Naive thymus-derived CD8-positive, alpha-beta T cell (primary cell): ENCODE data around the gene HNRNPLL. TPM values are rescaled to one million over a fixed set of nuclear protein-coding genes. Genes with fewer than 3 reads are reported as not detected.
A peak's percentile ranks its signal among the peaks of the same experiment; 100 is the strongest.

ENCODE experiments used
- ATAC-seq, 2 donors: fragments of 150-1000 bp; cut with Tn5 transposase in 1 of 2; sonication (Bioruptor Pico), chemical (Tn5 transposase) in 1 of 2; 1 replicate in 1 of 2; 2 replicates in 1 of 2; pipeline ENCODE4 v1.10.0; 2021; ENCODE audit warnings: mild to moderate bottlenecking in 2 of 2, moderate library complexity in 2 of 2
- POLR2A ChIA-PET: fragments of 350-600 bp; sonication (Branson Sonifier 250); formaldehyde crosslinking; loops from one replicate; lab custom pipeline; 2021; ENCODE audit warnings: antibody characterized with exemption; lab: Charles Lee
- DNase-seq, 10 donors: peaks; one replicate each; pipeline versions ENCODE4 v3.0.0 to v3.0.0-alpha.2; 2020 to 2022
- H3K27ac Mint-ChIP-seq, 10 donors: one replicate each; pipeline ENCODE4 v1.8.0; 2020 to 2022; ENCODE audit warnings: mild to moderate bottlenecking in 10 of 10, mixed read lengths in 10 of 10, moderate library complexity in 4 of 10, inconsistent platforms in 1 of 10
- H3K27me3 Mint-ChIP-seq, 5 donors: one replicate each; pipeline ENCODE4 v1.8.0; 2021 to 2022; ENCODE audit warnings: mixed read lengths in 5 of 5
- H3K36me3 Mint-ChIP-seq, 3 donors: one replicate each; pipeline ENCODE4 v1.8.0; 2020 to 2022; ENCODE audit warnings: mixed read lengths in 3 of 3, mild to moderate bottlenecking in 2 of 3, inconsistent platforms in 1 of 3
- H3K4me1 Mint-ChIP-seq, 4 donors: one replicate each; pipeline ENCODE4 v1.8.0; 2021 to 2022; ENCODE audit warnings: mixed read lengths in 4 of 4
- H3K4me3 Mint-ChIP-seq, 10 donors: one replicate each; pipeline ENCODE4 v1.8.0; 2020 to 2022; ENCODE audit warnings: mild to moderate bottlenecking in 10 of 10, mixed read lengths in 10 of 10, moderate library complexity in 6 of 10, inconsistent platforms in 1 of 10
- H3K9me3 Mint-ChIP-seq, 9 donors: one replicate each; pipeline ENCODE4 v1.8.0; 2020 to 2022; ENCODE audit warnings: mixed read lengths in 9 of 9, mild to moderate bottlenecking in 3 of 9, inconsistent platforms in 1 of 9, moderate library complexity in 1 of 9
- polyA plus RNA-seq, 3 donors: library from polyadenylated mRNA; unstranded; fragments of 300-500 nt; fragmentation: Illumina TruSeq; gene quantifications; one replicate each; pipeline ENCODE4 v1.2.3, GENCODE V29; 2021
- total RNA-seq, 8 experiments: library from RNA in 2 of 8; stranded (reverse) in 2 of 8; gene quantifications; one replicate each; pipeline ENCODE4 v1.2.3 and lab custom pipeline; 2021 to 2026

Gene HNRNPLL
- total and polyA plus RNA-seq, 5 experiments from 2014 or later = 8.0 to 20.2 (median 13.1) TPM

DNA sequence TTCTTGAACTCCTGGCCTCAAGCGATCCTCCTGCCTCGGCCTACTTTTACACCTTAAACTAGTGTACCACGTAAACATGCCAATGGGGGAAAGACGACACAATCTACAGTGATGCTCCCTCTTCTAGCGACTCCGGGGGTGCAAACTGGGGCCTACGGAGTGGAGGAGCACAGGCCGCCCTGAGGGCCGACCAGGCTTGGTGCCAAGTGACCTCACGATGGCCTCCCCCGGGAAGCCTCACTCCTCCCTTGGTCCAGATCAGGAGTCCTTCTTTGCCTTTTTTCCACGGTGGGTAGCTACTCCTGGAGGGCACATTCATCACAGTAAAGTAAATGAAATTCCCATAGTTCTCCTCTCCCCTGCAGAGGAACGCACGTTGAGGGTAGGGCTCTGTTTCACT lies 73.5 kb downstream of the HNRNPLL start:
- POLR2A ChIA-PET = no interaction called here
- DNase-seq (no peak), ATAC-seq (no peak)
- H3K4me1 Mint-ChIP-seq = peaks cover 0 to 11% (median 4%) of the 10 kb centered on the region in 4 donors
- no peak overlapping the region for H3K27ac Mint-ChIP-seq
- peaks cover 16 to 56% (median 25%) of the 10 kb centered on the region in 5 donors for H3K27me3 Mint-ChIP-seq
- no peaks in the 10 kb centered on the region for H3K36me3 Mint-ChIP-seq
- no peaks in the 10 kb centered on the region for H3K9me3 Mint-ChIP-seq
- H3K4me3 Mint-ChIP-seq = no peak overlapping the region

DNA sequence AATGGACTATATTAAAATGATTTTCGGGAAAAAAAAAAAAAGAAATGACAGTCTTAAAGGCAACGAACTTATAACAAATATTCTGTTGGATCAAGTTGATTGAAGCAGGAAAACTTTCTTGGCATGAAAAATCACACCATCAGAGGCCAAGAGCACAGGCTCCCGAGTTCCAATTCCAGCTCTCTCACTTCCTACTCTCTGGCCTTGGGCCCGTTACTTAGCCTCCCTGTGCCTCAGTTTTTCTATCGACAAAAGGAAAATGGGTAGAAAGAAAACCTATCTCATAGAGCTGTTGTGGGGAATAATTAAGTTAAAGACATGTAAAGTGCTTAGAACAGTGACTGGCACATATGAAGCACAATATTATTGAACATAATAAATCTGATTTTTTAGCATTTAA lies 74.2 kb downstream of the HNRNPLL start:
- peak overlapping the region in 8 of 10 donors; percentile 36 to 71 (median 57) for H3K4me3 Mint-ChIP-seq

DNA sequence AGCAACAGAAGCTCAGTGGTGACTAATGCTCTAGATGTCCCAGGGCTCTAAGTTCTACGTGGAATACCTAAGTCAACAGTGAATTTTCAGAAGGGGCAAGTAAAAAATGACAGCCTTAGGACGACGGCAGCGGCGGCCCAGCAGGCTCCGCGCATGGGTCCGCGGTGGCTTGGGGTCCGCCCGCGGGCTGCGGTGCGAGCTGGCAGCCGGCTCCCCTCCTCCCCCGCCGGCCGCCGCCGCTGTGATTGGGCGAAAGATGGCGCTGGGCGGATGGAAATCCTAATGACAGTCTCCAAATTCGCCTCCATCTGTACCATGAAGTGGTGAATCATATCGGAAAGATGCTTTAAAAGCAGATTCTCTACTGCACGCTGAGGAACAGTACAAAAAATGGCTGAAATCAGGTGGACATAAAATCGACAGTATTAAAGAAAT lies 74.7 kb downstream of the HNRNPLL start:
- H3K27me3 Mint-ChIP-seq = peaks cover 16 to 56% (median 25%) of the 10 kb centered on the region in 5 donors
- POLR2A ChIA-PET = no interaction called here
- H3K4me3 Mint-ChIP-seq = peak overlapping the region; percentile 15 to 70 (median 45)

More for the DNA sequence above, 74.2 kb downstream of the HNRNPLL start:
- ATAC-seq = no peak
- POLR2A ChIA-PET = no interaction called here
- no peak overlapping the region for H3K27ac Mint-ChIP-seq
- DNase-seq = no peak
- no peaks in the 10 kb centered on the region for H3K9me3 Mint-ChIP-seq
- peaks cover 0 to 9% (median 4%) of the 10 kb centered on the region in 4 donors for H3K4me1 Mint-ChIP-seq
- H3K36me3 Mint-ChIP-seq = no peaks in the 10 kb centered on the region
- H3K27me3 Mint-ChIP-seq = peaks cover 16 to 56% (median 25%) of the 10 kb centered on the region in 5 donors

GRCh38 chr2:38527338-38528007 lies 75.3 kb downstream of the HNRNPLL start:
- Mint-ChIP-seq H3K27ac (no peak overlapping the region), H3K36me3 (no peaks in the 10 kb centered on the region), H3K27me3 (peaks cover 16 to 56% (median 24%) of the 10 kb centered on the region in 5 donors), H3K9me3 (no peaks in the 10 kb centered on the region), H3K4me3 (peak overlapping the region in 5 of 10 donors; percentile 4 to 25 (median 16)), H3K4me1 (peaks cover 0 to 7% (median 3%) of the 10 kb centered on the region in 4 donors)
- POLR2A ChIA-PET = no interaction called here
- DNase-seq (no peak), ATAC-seq (no peak)

More for the DNA sequence above, 74.7 kb downstream of the HNRNPLL start:
- H3K27ac Mint-ChIP-seq = no peak overlapping the region
- DNase-seq (no peak), ATAC-seq (peak in 1 of 2 donors; percentile 41)
- no peaks in the 10 kb centered on the region for H3K36me3 Mint-ChIP-seq
- peaks cover 0 to 7% (median 3%) of the 10 kb centered on the region in 4 donors for H3K4me1 Mint-ChIP-seq
- H3K9me3 Mint-ChIP-seq = no peaks in the 10 kb centered on the region

DNA sequence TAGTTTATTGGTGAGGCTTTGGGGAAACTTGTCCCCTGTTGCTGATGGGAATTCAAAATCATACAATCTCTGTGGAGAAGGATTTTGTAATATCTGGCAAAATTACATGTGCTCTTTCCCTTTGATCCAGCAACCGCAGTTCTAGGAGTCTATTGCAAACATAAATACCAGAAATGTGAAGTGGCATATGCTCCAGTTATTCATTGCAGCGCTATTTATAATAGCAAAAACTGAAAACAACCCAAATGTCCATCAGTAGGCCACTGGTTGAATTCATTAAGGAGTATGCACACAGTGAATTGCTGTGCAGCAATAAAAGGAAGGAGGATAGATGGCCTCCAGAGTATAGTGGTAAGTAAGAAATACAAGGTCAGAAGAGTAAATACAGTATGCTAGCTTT lies 76.5 kb downstream of the HNRNPLL start:
- no peak overlapping the region for H3K27ac Mint-ChIP-seq
- H3K4me1 Mint-ChIP-seq = peaks cover 0 to 7% (median 3%) of the 10 kb centered on the region in 4 donors
- H3K27me3 Mint-ChIP-seq = peaks cover 16 to 56% (median 24%) of the 10 kb centered on the region in 5 donors
- POLR2A ChIA-PET = interaction anchor here (0.5 kb wide), 1 partner anchor 307 kb away, joined by 4 read pairs; no protein-coding TSS in a partner anchor
- no peaks in the 10 kb centered on the region for H3K9me3 Mint-ChIP-seq
- ATAC-seq = no peak
- DNase-seq = no peak
- no peak overlapping the region for H3K4me3 Mint-ChIP-seq
- H3K36me3 Mint-ChIP-seq = no peaks in the 10 kb centered on the region

DNA sequence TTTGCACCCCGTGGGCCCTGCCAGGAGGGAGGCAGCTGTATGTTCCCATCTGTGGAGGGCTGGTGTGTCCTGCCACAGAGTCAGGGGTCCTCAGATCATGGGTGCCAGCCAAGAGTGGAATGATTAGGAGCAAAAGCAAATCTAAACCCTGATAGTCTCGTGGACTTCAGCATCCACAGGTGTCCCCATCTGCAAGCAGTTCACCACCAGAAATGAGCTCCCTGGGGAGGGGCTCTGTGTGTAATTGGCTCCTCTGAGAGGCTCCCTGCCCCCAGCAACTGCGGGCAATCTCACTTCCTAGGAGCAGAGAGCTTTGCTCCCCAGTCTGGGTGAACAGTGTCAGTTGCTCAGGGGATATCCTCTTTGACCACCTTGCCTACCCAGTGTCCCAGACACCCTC lies 78.1 kb downstream of the HNRNPLL start:
- Mint-ChIP-seq H3K36me3 (no peaks in the 10 kb centered on the region), H3K27ac (peak overlapping the region in 1 of 10 donors; percentile 68), H3K4me1 (peaks cover 0 to 7% (median 3%) of the 10 kb centered on the region in 4 donors), H3K27me3 (peaks cover 16 to 43% (median 20%) of the 10 kb centered on the region in 5 donors), H3K4me3 (no peak overlapping the region), H3K9me3 (no peaks in the 10 kb centered on the region)
- DNase-seq (no peak), ATAC-seq (no peak)
- POLR2A ChIA-PET = no interaction called here

- DNase-seq (no peak), ATAC-seq (no peak)
- H3K36me3 Mint-ChIP-seq = no peaks in the 10 kb centered on the region
- no peak overlapping the region for H3K27ac Mint-ChIP-seq
- H3K4me1 Mint-ChIP-seq = peaks cover 0 to 7% (median 3%) of the 10 kb centered on the region in 4 donors
- no peak overlapping the region for H3K4me3 Mint-ChIP-seq
- H3K9me3 Mint-ChIP-seq = no peaks in the 10 kb centered on the region
- H3K27me3 Mint-ChIP-seq = peaks cover 16 to 36% (median 16%) of the 10 kb centered on the region in 5 donors
- POLR2A ChIA-PET = interaction anchor here (0.7 kb wide), 1 partner anchor 227 kb away, joined by 3 read pairs; the partner anchor contains the start of gene SRSF7
These were observed 78.8 kb downstream of the HNRNPLL start for GRCh38 chr2:38523728-38524437.

DNA sequence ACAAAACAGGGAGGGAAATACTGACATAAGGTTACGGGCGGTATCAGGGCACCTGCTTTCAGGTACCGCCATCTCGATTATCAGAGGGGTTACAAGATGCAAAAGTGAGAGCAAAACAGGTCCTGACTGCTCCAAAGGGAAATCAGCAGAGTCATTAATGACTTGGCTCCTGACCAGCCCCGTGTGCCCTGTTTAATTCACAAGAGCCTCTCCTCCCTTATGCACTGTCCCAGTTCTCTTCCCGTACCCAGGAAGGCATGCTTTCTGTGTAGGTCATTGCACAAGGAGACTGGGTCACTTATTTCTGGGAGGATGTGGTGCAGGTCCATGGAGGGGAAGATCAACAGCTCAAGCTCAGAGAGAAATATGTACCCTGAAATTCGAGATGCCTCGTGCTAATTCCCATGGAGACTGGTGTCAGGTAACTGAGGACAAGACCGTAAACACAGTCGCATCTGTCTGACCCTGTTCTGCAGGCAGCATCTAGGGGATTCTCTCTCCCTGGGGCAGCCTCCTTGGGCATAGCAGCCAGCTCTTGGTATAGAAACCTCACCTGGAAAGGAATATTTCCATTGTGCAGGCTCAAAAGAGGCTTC lies 79.9 kb downstream of the HNRNPLL start:
- no peaks in the 10 kb centered on the region for H3K36me3 Mint-ChIP-seq
- DNase-seq (no peak), ATAC-seq (no peak)
- H3K27ac Mint-ChIP-seq = no peak overlapping the region
- H3K9me3 Mint-ChIP-seq = no peaks in the 10 kb centered on the region
- POLR2A ChIA-PET = interaction anchor here (0.7 kb wide), 1 partner anchor 228 kb away, joined by 3 read pairs; the partner anchor contains the start of gene SRSF7
- H3K4me1 Mint-ChIP-seq = no peaks in the 10 kb centered on the region
- peaks cover 11 to 26% (median 13%) of the 10 kb centered on the region in 5 donors for H3K27me3 Mint-ChIP-seq
- H3K4me3 Mint-ChIP-seq = no peak overlapping the region

GRCh38 chr2:38521835-38522234 lies 80.9 kb downstream of the HNRNPLL start:
- H3K36me3 Mint-ChIP-seq = no peaks in the 10 kb centered on the region
- POLR2A ChIA-PET = no interaction called here
- H3K27me3 Mint-ChIP-seq = peaks cover 9 to 19% (median 12%) of the 10 kb centered on the region in 5 donors
- no peak overlapping the region for H3K4me3 Mint-ChIP-seq
- no peaks in the 10 kb centered on the region for H3K9me3 Mint-ChIP-seq
- H3K27ac Mint-ChIP-seq = no peak overlapping the region
- ATAC-seq (no peak), DNase-seq (no peak)
- no peaks in the 10 kb centered on the region for H3K4me1 Mint-ChIP-seq

DNA sequence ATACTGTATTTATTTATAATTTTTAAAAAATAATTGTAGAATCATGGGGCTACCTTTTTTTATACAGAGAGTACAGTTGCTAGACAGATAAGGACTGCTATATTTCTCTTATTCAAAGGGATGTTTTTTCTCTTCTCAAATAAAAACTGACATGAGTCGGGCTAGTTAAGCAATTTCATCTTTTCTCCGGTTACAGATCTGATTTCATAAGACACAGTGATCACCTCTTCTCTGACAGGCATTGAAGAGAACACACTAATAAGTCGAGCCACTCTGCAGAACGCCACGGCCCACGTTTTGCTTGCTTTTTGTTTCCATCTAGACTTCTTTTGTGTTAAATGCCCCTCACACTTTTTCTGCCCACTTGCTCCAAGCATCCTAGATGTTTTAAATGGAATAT lies 85.4 kb downstream of the HNRNPLL start:
- no peak for DNase-seq

DNA sequence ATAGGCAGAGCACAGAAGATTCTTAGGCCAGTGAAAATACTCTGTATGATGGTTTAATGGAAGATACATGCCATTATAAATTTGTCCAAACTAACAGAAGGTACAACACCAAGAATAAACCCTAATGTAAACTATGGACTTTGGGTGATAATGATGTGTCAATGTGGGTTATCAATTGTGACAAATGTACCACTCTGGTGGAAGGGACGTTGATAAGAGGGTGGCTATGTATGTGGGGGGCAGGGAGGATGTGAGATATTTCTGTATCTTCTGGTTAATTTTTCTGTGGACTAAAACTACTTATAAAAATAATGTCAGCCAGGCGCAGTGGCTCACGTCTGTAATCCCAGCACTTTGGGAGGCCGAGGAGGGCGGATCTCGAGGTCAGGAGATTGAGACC lies 86.2 kb downstream of the HNRNPLL start:
- POLR2A ChIA-PET = no interaction called here
- Mint-ChIP-seq H3K27ac (no peak overlapping the region), H3K4me3 (no peak overlapping the region), H3K4me1 (no peaks in the 10 kb centered on the region), H3K9me3 (no peaks in the 10 kb centered on the region), H3K36me3 (no peaks in the 10 kb centered on the region), H3K27me3 (peaks cover 0 to 3% (median 1%) of the 10 kb centered on the region in 5 donors)
- DNase-seq (no peak), ATAC-seq (no peak)

More for the DNA sequence above, 85.4 kb downstream of the HNRNPLL start:
- ATAC-seq = no peak
- Mint-ChIP-seq H3K36me3 (no peaks in the 10 kb centered on the region), H3K4me3 (no peak overlapping the region), H3K27ac (no peak overlapping the region), H3K9me3 (no peaks in the 10 kb centered on the region), H3K4me1 (no peaks in the 10 kb centered on the region), H3K27me3 (peaks cover 0 to 3% (median 1%) of the 10 kb centered on the region in 5 donors)
- POLR2A ChIA-PET = no interaction called here

GRCh38 chr2:38516122-38516521 lies 86.6 kb downstream of the HNRNPLL start:
- no peak overlapping the region for H3K27ac Mint-ChIP-seq
- H3K9me3 Mint-ChIP-seq = no peaks in the 10 kb centered on the region
- H3K27me3 Mint-ChIP-seq = peaks cover 0 to 3% (median 1%) of the 10 kb centered on the region in 5 donors
- H3K36me3 Mint-ChIP-seq = no peaks in the 10 kb centered on the region
- ATAC-seq = no peak
- no peak for DNase-seq
- POLR2A ChIA-PET = no interaction called here
- no peaks in the 10 kb centered on the region for H3K4me1 Mint-ChIP-seq
- no peak overlapping the region for H3K4me3 Mint-ChIP-seq
